ENCODE results near the gene CDC25B. TPM values are rescaled to one million over a fixed set of nuclear protein-coding genes. Genes with fewer than 3 reads are reported as not detected.
A peak's percentile ranks its signal among the peaks of the same experiment; 100 is the strongest.

Gene CDC25B
- total RNA-seq, 4 donors from 2014 or later, result 14.5 to 39.7 (median 38.4) TPM

DNA sequence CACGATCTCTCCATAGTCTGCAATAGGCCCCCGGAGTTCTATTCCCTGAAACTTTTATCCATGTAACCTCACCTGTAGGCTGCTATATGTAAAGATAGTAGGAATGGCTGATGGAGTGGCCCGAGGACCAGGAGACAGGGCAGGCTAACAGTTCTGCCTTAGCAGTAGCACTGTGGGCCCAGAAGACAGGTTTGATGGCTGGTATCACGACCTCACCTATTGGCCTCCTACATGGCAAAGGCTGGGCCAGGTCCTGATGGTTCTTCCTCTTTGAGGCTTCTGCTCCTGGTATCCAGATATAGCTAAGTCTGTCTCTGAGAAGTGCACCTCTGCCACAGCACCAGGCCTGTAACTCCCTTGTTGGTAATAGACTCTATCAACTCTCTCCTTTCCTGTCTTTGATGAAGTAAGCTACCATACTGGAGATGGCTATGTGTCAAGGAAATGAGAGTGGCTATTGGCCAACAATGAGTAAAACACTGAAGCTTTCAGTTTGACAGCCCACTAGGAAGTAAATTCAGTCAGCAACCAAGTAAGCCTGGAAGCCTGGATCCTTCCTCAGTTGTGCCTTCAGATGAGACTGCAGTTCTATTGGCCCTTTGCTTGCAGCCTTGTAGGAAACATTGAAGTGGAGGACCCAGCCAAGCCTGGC is 20.5 kb upstream of the CDC25B start:
- H3K9me3 ChIP-seq, result no peaks in the 10 kb centered on the region
- TF ChIP-seq POLR2A (IDR thresholded peaks at IDR 0.05) (no peak), POLR2AphosphoS5 (IDR thresholded peaks at IDR 0.05) (no peak), CTCF (IDR thresholded peaks at IDR 0.05) (no peak), EP300 (IDR thresholded peaks at IDR 0.05) (no peak)
- no peak for ATAC-seq
- no peak overlapping the region for H3K4me3 ChIP-seq
- WGBS, 2 donors (ENCODE audit: low coverage in 1 of 2), result 96 to 100% methylated on average over 3 to 4 of the region's 4 CpGs
- H3K36me3 ChIP-seq, result no peaks in the 10 kb centered on the region
- H3K27ac ChIP-seq, result no peak overlapping the region
- no peaks in the 10 kb centered on the region for H3K27me3 ChIP-seq
- peaks cover 0 to 24% (median 12%) of the 10 kb centered on the region in 3 donors for H3K4me1 ChIP-seq

DNA sequence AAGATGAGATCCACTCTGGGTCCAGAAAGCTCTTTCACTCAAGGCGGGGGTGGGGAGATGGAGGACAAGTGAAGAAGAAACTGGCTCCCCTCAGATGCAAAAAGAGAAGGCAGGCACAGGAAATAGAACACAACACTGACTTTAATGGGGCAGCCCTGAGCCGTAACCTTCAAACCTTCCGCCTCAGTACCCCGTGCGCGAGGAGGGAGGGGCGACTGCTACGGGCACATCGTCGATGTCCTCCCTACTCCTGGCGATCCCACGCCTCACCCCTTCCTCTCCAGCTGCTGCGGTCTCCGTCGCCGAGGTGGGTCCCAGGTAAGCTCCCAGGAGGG is 18.8 kb upstream of the CDC25B start:
- Histone ChIP-seq H3K36me3 (no peaks in the 10 kb centered on the region), H3K4me3 (peak overlapping the region; percentile 23 to 55), H3K9me3 (no peaks in the 10 kb centered on the region), H3K27me3 (no peaks in the 10 kb centered on the region), H3K27ac (peak overlapping the region in 3 of 4 donors; percentile 36 to 69 (median 41)), H3K4me1 (peaks cover 0 to 39% (median 12%) of the 10 kb centered on the region in 3 donors)
- TF ChIP-seq POLR2A (IDR thresholded peaks at IDR 0.05) (no peak), POLR2AphosphoS5 (IDR thresholded peaks at IDR 0.05) (no peak), EP300 (IDR thresholded peaks at IDR 0.05) (no peak), CTCF (IDR thresholded peaks at IDR 0.05) (no peak)
- no peak for ATAC-seq
- WGBS, 2 donors (ENCODE audit: low coverage in 1 of 2), result 13% methylated on average over 11 of the region's 16 CpGs; no CpG with 5 or more reads in 1 of the 2 donors

GRCh38 chr20:3777716-3778629 is 18.1 kb upstream of the CDC25B start:
- TF ChIP-seq EP300 (IDR thresholded peaks at IDR 0.05) (no peak), CTCF (IDR thresholded peaks at IDR 0.05) (peak in 2 of 4 experiments; percentile 8 to 35)
- WGBS, 2 donors (ENCODE audit: low coverage in 1 of 2), result 50% methylated on average over 9 of the region's 70 CpGs; no CpG with 5 or more reads in 1 of the 2 donors
- H3K27ac ChIP-seq, result peak overlapping the region in 3 of 4 donors; percentile 36 to 69 (median 41)
- peaks cover 0 to 45% (median 12%) of the 10 kb centered on the region in 3 donors for H3K4me1 ChIP-seq
- no peaks in the 10 kb centered on the region for H3K27me3 ChIP-seq
- H3K36me3 ChIP-seq, result peaks cover 0 to 6% of the 10 kb centered on the region in 2 donors
- H3K9me3 ChIP-seq, result no peaks in the 10 kb centered on the region
- peak; percentile 77 for ATAC-seq
- H3K4me3 ChIP-seq, result peak overlapping the region; percentile 23 to 55

DNA sequence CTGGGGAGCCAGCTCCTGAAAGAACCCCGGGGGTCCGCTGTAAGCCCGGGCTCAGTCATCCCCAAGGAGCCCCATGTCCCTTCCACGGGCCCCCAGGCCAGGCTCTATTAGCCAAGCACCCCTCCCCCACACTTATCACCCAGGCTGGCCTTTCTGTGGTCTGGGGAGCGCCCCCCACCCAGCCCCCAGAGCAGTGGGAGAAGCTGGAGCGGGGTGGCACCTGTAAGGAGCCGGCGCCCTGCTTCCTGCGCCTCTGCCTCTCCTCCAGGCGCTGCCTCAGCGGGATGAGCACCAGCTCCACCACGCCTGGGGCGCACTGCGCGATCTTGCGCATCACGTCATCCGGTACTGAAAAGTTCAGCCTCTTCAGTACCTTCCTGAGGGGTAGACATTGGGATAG is 17.1 kb upstream of the CDC25B start:
- peaks cover 0 to 55% (median 20%) of the 10 kb centered on the region in 3 donors for H3K4me1 ChIP-seq

More for the DNA sequence above, 17.1 kb upstream of the CDC25B start:
- H3K9me3 ChIP-seq, result no peaks in the 10 kb centered on the region
- TF ChIP-seq POLR2AphosphoS5 (IDR thresholded peaks at IDR 0.05), result no peak
- TF ChIP-seq EP300 (IDR thresholded peaks at IDR 0.05), result no peak
- TF ChIP-seq POLR2A (IDR thresholded peaks at IDR 0.05), result no peak
- TF ChIP-seq CTCF (IDR thresholded peaks at IDR 0.05), result no peak
- ATAC-seq, result no peak
- 17 to 27% methylated on average over 1 to 2 of the region's 18 CpGs for WGBS, 2 donors (ENCODE audit: low coverage in 1 of 2)
- H3K36me3 ChIP-seq, result peaks cover 0 to 15% of the 10 kb centered on the region in 2 donors
- H3K4me3 ChIP-seq, result no peak overlapping the region
- H3K27me3 ChIP-seq, result no peaks in the 10 kb centered on the region
- H3K27ac ChIP-seq, result no peak overlapping the region

All from gastroesophageal sphincter (tissue), 4 donors.